ENCODE data around the gene BRMS1L. TPM values are rescaled to one million over a fixed set of nuclear protein-coding genes. Genes with fewer than 3 reads are reported as not detected.

The BRMS1L gene
- total and polyA plus RNA-seq, 2 of the 13 experiments (the other 11 are each of a cell fraction or from before 2014, with no cell fraction given), result 21.1 to 23.8 TPM

DNA sequence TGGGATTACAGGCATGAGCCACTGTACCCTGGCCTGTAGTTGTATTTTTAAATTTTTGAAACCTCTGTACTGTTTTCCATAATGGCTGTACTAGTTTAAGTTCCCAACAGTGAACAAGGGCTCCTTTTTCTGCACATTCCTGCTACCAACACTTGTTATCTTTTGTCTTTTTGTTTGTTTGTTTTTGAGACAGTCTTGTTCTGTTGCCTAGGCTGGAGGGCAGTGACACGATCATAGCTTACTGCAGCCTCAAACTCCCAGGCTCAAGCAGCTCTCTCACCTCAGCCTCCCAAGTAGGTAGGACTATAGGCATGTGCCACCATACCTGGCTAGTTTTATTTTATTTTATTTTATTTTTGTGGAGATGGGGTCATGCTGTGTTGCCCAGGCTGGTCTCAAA is 23.0 kb downstream of the BRMS1L start:
- H3K27me3 ChIP-seq (ENCODE audit: control insufficient read depth in 1 of 2, insufficient read depth in 2 of 2, low read length in 2 of 2), result no peaks in the 10 kb centered on the region
- H3K27ac ChIP-seq (ENCODE audit: extremely low read length, insufficient read depth, low read length), result no peak overlapping the region
- DNase-seq (ENCODE audit: low spot score), result peak; percentile 30
- H3K4me1 ChIP-seq (ENCODE audit: insufficient read depth, low read length), result peaks cover 7% of the 10 kb centered on the region; the same call in 1 of the 2 replicates
- no TSS peak for BruUV-seq (replicated peaks)
- ATAC-seq, result peak; percentile 58
- intact Hi-C loops (cut with micrococcal nuclease; ENCODE audit: unreplicated experiment), result no loop called here
- H3K9me3 ChIP-seq (ENCODE audit: low read length), result peaks cover 7% of the 10 kb centered on the region; the same call in 1 of the 2 replicates
- no peaks in the 10 kb centered on the region for H4K20me1 ChIP-seq (ENCODE audit: insufficient read depth, low read length)
- no peak overlapping the region for H3K4me3 ChIP-seq (replicated peaks in 1 of 3; ENCODE audit: insufficient read depth in 1 of 3, low read depth in 2 of 3, low read length in 3 of 3)
- peaks cover 17 to 43% of the 10 kb centered on the region in 2 experiments; a peak in 4 of 5 replicates for H3K36me3 ChIP-seq (replicated peaks in 1 of 2; ENCODE audit: control insufficient read depth in 1 of 2, insufficient read depth in 2 of 2, low read length in 2 of 2)
- no peak overlapping the region for H3K4me2 ChIP-seq (ENCODE audit: low read depth, low read length)
- 76% methylated on average over 1 of the region's 1 CpG for WGBS (ENCODE audit: low lambda C conversion rate)
- in situ Hi-C loops (cut with HindIII; ENCODE audit: extremely low pct_ligation_motif_present, low pct_unique_long_range_greater_than_20kb), result no loop called here
- no peak overlapping the region for H2AFZ ChIP-seq (ENCODE audit: low read length)
- H3K79me2 ChIP-seq (ENCODE audit: insufficient read depth, low read length), result peaks cover 3% of the 10 kb centered on the region
- ChIA-PET CTCF (ENCODE audit: low intra/inter-chr PET ratio, low total read pairs) (no interaction called here), POLR2A (interaction anchor here (1.0 kb wide), 1 partner anchor 23 kb away, joined by 3 read pairs; the partner anchor contains the start of gene BRMS1L)
- FAIRE-seq, result no peak
- H3K9ac ChIP-seq (ENCODE audit: insufficient read depth, low read depth, low read length), result no peak overlapping the region
- TF ChIP-seq BRCA1 (CRISPR knock-in tag; IDR thresholded peaks at IDR 0.05), result no peak
- no peak for TF ChIP-seq SOX13 (IDR thresholded peaks at IDR 0.05)
- TF ChIP-seq SOX13 (CRISPR knock-in tag; conservative IDR thresholded peaks at IDR 0.05 in 1 of 2, IDR thresholded peaks at IDR 0.05 in 1 of 2), result peak in 1 of 2 experiments; percentile 51; a peak in 1 of 4 replicates
- TF ChIP-seq ELF1 (CRISPR knock-in tag; IDR thresholded peaks at IDR 0.05), result no peak
- no peak for TF ChIP-seq HDAC6 (IDR thresholded peaks at IDR 0.05; ENCODE audit: low read depth, low read length)
- no peak for TF ChIP-seq ZNF326 (CRISPR knock-in tag; IDR thresholded peaks at IDR 0.05; ENCODE audit: borderline replicate concordance)
- no peak for TF ChIP-seq ZNF543 (CRISPR knock-in tag; IDR thresholded peaks at IDR 0.05)
- 0 out of 2 replicates have a peak, but pooled peaks have one; percentile 29 for TF ChIP-seq ZNF605 (CRISPR knock-in tag; IDR thresholded peaks at IDR 0.05)
- TF ChIP-seq JUND (CRISPR knock-in tag; IDR thresholded peaks at IDR 0.05), result no peak
- TF ChIP-seq MTF2 (CRISPR knock-in tag; IDR thresholded peaks at IDR 0.05; ENCODE audit: borderline replicate concordance), result no peak
- no peak for TF ChIP-seq PCBP1 (IDR thresholded peaks at IDR 0.05; ENCODE audit: borderline replicate concordance, low read depth, low read length)
- TF ChIP-seq NFE2L1 (CRISPR knock-in tag; IDR thresholded peaks at IDR 0.05; ENCODE audit: borderline replicate concordance), result no peak
- TF ChIP-seq ZNF24 (IDR thresholded peaks at IDR 0.05), result no peak
- no peak for TF ChIP-seq ZZZ3 (CRISPR knock-in tag; IDR thresholded peaks at IDR 0.05; ENCODE audit: borderline replicate concordance)
- TF ChIP-seq, protein P1, sequence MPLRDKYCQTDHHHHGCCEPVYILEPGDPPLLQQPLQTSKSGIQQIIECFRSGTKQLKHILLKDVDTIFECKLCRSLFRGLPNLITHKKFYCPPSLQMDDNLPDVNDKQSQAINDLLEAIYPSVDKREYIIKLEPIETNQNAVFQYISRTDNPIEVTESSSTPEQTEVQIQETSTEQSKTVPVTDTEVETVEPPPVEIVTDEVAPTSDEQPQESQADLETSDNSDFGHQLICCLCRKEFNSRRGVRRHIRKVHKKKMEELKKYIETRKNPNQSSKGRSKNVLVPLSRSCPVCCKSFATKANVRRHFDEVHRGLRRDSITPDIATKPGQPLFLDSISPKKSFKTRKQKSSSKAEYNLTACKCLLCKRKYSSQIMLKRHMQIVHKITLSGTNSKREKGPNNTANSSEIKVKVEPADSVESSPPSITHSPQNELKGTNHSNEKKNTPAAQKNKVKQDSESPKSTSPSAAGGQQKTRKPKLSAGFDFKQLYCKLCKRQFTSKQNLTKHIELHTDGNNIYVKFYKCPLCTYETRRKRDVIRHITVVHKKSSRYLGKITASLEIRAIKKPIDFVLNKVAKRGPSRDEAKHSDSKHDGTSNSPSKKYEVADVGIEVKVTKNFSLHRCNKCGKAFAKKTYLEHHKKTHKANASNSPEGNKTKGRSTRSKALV (CRISPR knock-in tag; IDR thresholded peaks at IDR 0.05), result no peak
- no peak for TF ChIP-seq ZNF557 (CRISPR knock-in tag; IDR thresholded peaks at IDR 0.05)
- TF ChIP-seq, protein P2, sequence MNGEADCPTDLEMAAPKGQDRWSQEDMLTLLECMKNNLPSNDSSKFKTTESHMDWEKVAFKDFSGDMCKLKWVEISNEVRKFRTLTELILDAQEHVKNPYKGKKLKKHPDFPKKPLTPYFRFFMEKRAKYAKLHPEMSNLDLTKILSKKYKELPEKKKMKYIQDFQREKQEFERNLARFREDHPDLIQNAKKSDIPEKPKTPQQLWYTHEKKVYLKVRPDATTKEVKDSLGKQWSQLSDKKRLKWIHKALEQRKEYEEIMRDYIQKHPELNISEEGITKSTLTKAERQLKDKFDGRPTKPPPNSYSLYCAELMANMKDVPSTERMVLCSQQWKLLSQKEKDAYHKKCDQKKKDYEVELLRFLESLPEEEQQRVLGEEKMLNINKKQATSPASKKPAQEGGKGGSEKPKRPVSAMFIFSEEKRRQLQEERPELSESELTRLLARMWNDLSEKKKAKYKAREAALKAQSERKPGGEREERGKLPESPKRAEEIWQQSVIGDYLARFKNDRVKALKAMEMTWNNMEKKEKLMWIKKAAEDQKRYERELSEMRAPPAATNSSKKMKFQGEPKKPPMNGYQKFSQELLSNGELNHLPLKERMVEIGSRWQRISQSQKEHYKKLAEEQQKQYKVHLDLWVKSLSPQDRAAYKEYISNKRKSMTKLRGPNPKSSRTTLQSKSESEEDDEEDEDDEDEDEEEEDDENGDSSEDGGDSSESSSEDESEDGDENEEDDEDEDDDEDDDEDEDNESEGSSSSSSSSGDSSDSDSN (CRISPR knock-in tag; IDR thresholded peaks at IDR 0.05), result no peak
- TF ChIP-seq FOXP1 (IDR thresholded peaks at IDR 0.05), result no peak
- TF ChIP-seq FOXP1 (CRISPR knock-in tag; IDR thresholded peaks at IDR 0.05), result 0 out of 2 replicates have a peak, but pooled peaks have one; percentile 9
- TF ChIP-seq, protein P3, sequence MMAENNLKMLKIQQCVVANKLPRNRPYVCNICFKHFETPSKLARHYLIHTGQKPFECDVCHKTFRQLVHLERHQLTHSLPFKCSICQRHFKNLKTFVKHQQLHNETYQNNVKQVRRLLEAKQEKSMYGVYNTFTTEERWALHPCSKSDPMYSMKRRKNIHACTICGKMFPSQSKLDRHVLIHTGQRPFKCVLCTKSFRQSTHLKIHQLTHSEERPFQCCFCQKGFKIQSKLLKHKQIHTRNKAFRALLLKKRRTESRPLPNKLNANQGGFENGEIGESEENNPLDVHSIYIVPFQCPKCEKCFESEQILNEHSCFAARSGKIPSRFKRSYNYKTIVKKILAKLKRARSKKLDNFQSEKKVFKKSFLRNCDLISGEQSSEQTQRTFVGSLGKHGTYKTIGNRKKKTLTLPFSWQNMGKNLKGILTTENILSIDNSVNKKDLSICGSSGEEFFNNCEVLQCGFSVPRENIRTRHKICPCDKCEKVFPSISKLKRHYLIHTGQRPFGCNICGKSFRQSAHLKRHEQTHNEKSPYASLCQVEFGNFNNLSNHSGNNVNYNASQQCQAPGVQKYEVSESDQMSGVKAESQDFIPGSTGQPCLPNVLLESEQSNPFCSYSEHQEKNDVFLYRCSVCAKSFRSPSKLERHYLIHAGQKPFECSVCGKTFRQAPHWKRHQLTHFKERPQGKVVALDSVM (CRISPR knock-in tag; IDR thresholded peaks at IDR 0.05), result peak; percentile 65; the same call in 1 of the 2 replicates

Measured in HepG2 (cell line).